Measurements from ENCODE around the gene SECISBP2. TPM values are rescaled to one million over a fixed set of nuclear protein-coding genes. Genes with fewer than 3 reads are reported as not detected.

The SECISBP2 gene
- total and polyA plus RNA-seq, 4 donors, result 14.2 to 37.7 (median 24.3) TPM

GRCh38 chr9:89368550-89368949 is 50.2 kb downstream of the SECISBP2 start:
- H3K27me3 ChIP-seq (ENCODE audit: control insufficient read depth in 4 of 4, insufficient read depth in 4 of 4, low read length in 3 of 4), result no peaks in the 10 kb centered on the region
- no peak overlapping the region for H3K9ac ChIP-seq (ENCODE audit: low read depth in 1 of 2, low read length in 2 of 2)
- H3K9me3 ChIP-seq (ENCODE audit: control insufficient read depth in 4 of 4, low read length in 3 of 4), result no peaks in the 10 kb centered on the region
- DNase-seq (ENCODE audit: low spot score), result no peak
- H3K36me3 ChIP-seq (ENCODE audit: control insufficient read depth in 4 of 4, insufficient read depth in 3 of 4, low read depth in 1 of 4, low read length in 3 of 4), result no peaks in the 10 kb centered on the region
- peaks cover 0 to 2% (median 0%) of the 10 kb centered on the region in 4 donors for H3K4me1 ChIP-seq (ENCODE audit: control insufficient read depth in 4 of 4, insufficient read depth in 4 of 4, low read length in 3 of 4)
- no peak overlapping the region for H3K4me3 ChIP-seq (ENCODE audit: low read depth in 1 of 3, low read length in 3 of 3)
- 93% methylated on average over 7 of the region's 7 CpGs for WGBS
- no peak overlapping the region for H3K27ac ChIP-seq (ENCODE audit: low read depth in 1 of 2, low read length in 2 of 2)
- TF ChIP-seq SP1 (IDR thresholded peaks at IDR 0.05) (no peak), NR2F2 (IDR thresholded peaks at IDR 0.05) (no peak), RXRA (IDR thresholded peaks at IDR 0.05) (no peak), TAF1 (conservative IDR thresholded peaks at IDR 0.05) (no peak), CTCF (IDR thresholded peaks at IDR 0.05; ENCODE audit: low read depth, low read length, missing input control) (no peak), ZBTB33 (IDR thresholded peaks at IDR 0.05) (no peak), FOXA2 (IDR thresholded peaks at IDR 0.05) (no peak), GABPA (IDR thresholded peaks at IDR 0.05 in 1 of 2, conservative IDR thresholded peaks at IDR 0.05 in 1 of 2) (no peak), REST (IDR thresholded peaks at IDR 0.05) (no peak), HNF4A (conservative IDR thresholded peaks at IDR 0.05) (no peak), ATF3 (IDR thresholded peaks at IDR 0.05) (no peak), YY1 (IDR thresholded peaks at IDR 0.05) (no peak), EGR1 (IDR thresholded peaks at IDR 0.05; ENCODE audit: low read depth in 2 of 2) (no peak), JUND (IDR thresholded peaks at IDR 0.05) (no peak), FOXA1 (IDR thresholded peaks at IDR 0.05) (no peak), RAD21 (IDR thresholded peaks at IDR 0.05) (no peak), HNF4G (IDR thresholded peaks at IDR 0.05) (no peak), MAX (IDR thresholded peaks at IDR 0.05) (no peak)

All from liver (tissue), 9 donors.